Sigmoid colon (tissue), 7 donors: Measurements from ENCODE around the gene COL5A1. TPM values are rescaled to one million over a fixed set of nuclear protein-coding genes. Genes with fewer than 3 reads are reported as not detected.

Experiments
- DNase-seq: peaks from one replicate; pipeline ENCODE4 v3.0.0-alpha.2; 2019
- H3K27ac ChIP-seq, 4 donors: fragments of 200-600 bp; sonication (generic); one replicate each; pipeline ENCODE4 v1.5.1; 2016 to 2019; ENCODE audit warnings: mild to moderate bottlenecking in 1 of 4
- H3K27me3 ChIP-seq, 3 donors: fragments of 200-600 bp; sonication (generic); one replicate each; pipeline ENCODE4 v1.5.1; 2019; ENCODE audit warnings: mild to moderate bottlenecking in 1 of 3
- H3K36me3 ChIP-seq, 4 donors: fragments of 200-600 bp; sonication (generic); one replicate each; pipeline ENCODE4 v1.5.1; 2016 to 2019
- H3K4me1 ChIP-seq, 4 donors: fragments of 200-600 bp; sonication (generic); one replicate each; pipeline ENCODE4 v1.5.1; 2017 to 2019
- H3K4me3 ChIP-seq, 4 donors: fragments of 200-600 bp; sonication (generic); one replicate each; pipeline ENCODE4 v1.5.1; 2017 to 2019; ENCODE audit warnings: mild to moderate bottlenecking in 2 of 4, moderate library complexity in 1 of 4
- H3K9me3 ChIP-seq, 4 donors: fragments of 200-600 bp in 3 of 4; sonication (generic) in 3 of 4; one replicate each; pipeline versions ENCODE4 v1.5.1 to v1.6.1; 2013 to 2019
- CTCF ChIP-seq, 4 experiments: fragments of 450-650 bp in 3 of 4; fragments of 200-600 bp in 1 of 4; IDR thresholded peaks; one replicate each; pipeline ENCODE4 v1.5.1; 2016 to 2019; ENCODE audit warnings: antibody characterized with exemption in 4 of 4, mild to moderate bottlenecking in 3 of 4, moderate library complexity in 2 of 4
- EP300 ChIP-seq, 4 donors: sonication (generic); formaldehyde crosslinking; IDR thresholded peaks; one replicate each; pipeline ENCODE4 v1.6.1; 2017; ENCODE audit warnings: antibody characterized with exemption in 4 of 4
- POLR2A ChIP-seq, 2 donors: fragments of 450-650 bp; IDR thresholded peaks; one replicate each; pipeline ENCODE4 v1.6.1; 2016; ENCODE audit warnings: antibody characterized with exemption in 2 of 2, mild to moderate bottlenecking in 2 of 2, moderate library complexity in 2 of 2
- POLR2AphosphoS5 ChIP-seq, 4 donors: sonication (generic); formaldehyde crosslinking; IDR thresholded peaks; one replicate each; pipeline ENCODE4 v1.6.1; 2017; ENCODE audit warnings: antibody characterized with exemption in 4 of 4
- WGBS, 2 donors: extraction: QIAGEN DNeasy Blood & Tissue Kit; methylation state at CpG; one replicate each; pipeline ENCODE4 v1.1.7; 2013; 5-methylcytosine and 5-hydroxymethylcytosine counted together
- intact Hi-C: fragments of 100-400 bp; cut with DNase I; formaldehyde crosslinking; loops from one replicate; pipeline ENCODE4 v1.15.1; 2023
- polyA plus RNA-seq, 3 donors: library from polyadenylated mRNA; stranded (reverse); fragments of 200-250 nt; gene quantifications; one replicate each; pipeline ENCODE4 v1.2.3, GENCODE V29; 2013
- total RNA-seq, 4 donors: library from RNA; depleted of rRNA; stranded (reverse); fragments of >200 nt; gene quantifications; one replicate each; pipeline ENCODE4 v1.1.0, GENCODE V29; 2016
- donor health status: healthy with polysubstance abuse.
- donor health status: Bipolar disorder and iron deficiency.
- donor health status: healthy.

Gene COL5A1
- total and polyA plus RNA-seq, 7 donors = 4.2 to 168 (median 24.2) TPM

GRCh38 chr9:134816264-134816663 lies 174.7 kb downstream of the COL5A1 start:
- Histone ChIP-seq H3K9me3 (no peaks in the 10 kb centered on the region), H3K27ac (no peak overlapping the region), H3K4me3 (no peak overlapping the region), H3K4me1 (peaks cover 0 to 13% (median 7%) of the 10 kb centered on the region in 4 donors), H3K36me3 (peaks cover 48 to 98% (median 82%) of the 10 kb centered on the region in 4 donors), H3K27me3 (no peaks in the 10 kb centered on the region)
- TF ChIP-seq EP300 (IDR thresholded peaks at IDR 0.05) = no peak
- no peak for TF ChIP-seq CTCF (IDR thresholded peaks at IDR 0.05)
- no peak for TF ChIP-seq POLR2A (IDR thresholded peaks at IDR 0.05)
- no peak for TF ChIP-seq POLR2AphosphoS5 (IDR thresholded peaks at IDR 0.05)
- DNase-seq = no peak
- intact Hi-C loops = no loop called here
- WGBS, 2 donors = 86 to 91% methylated on average over 16 of the region's 16 CpGs

- TF ChIP-seq EP300 (IDR thresholded peaks at IDR 0.05) (no peak), CTCF (IDR thresholded peaks at IDR 0.05) (no peak), POLR2AphosphoS5 (IDR thresholded peaks at IDR 0.05) (no peak), POLR2A (IDR thresholded peaks at IDR 0.05) (no peak)
- Histone ChIP-seq H3K4me1 (no peaks in the 10 kb centered on the region), H3K9me3 (no peaks in the 10 kb centered on the region), H3K36me3 (peaks cover 55 to 100% (median 84%) of the 10 kb centered on the region in 4 donors), H3K27me3 (no peaks in the 10 kb centered on the region), H3K27ac (no peak overlapping the region), H3K4me3 (no peak overlapping the region)
- WGBS, 2 donors = 90 to 95% methylated on average over 29 of the region's 29 CpGs
- intact Hi-C loops = no loop called here
- DNase-seq = no peak
Observed at GRCh38 chr9:134818000-134818568, 176.5 kb downstream of the COL5A1 start.

- H3K4me1 ChIP-seq = no peaks in the 10 kb centered on the region
- no peaks in the 10 kb centered on the region for H3K9me3 ChIP-seq
- TF ChIP-seq EP300 (IDR thresholded peaks at IDR 0.05) (no peak), POLR2A (IDR thresholded peaks at IDR 0.05) (no peak)
- H3K4me3 ChIP-seq = no peak overlapping the region
- peaks cover 54 to 100% (median 83%) of the 10 kb centered on the region in 4 donors for H3K36me3 ChIP-seq
- no peak for DNase-seq
- 92 to 93% methylated on average over 16 of the region's 16 CpGs for whole genome bisulfite sequencing, 2 donors
- no peaks in the 10 kb centered on the region for H3K27me3 ChIP-seq
- intact Hi-C loops = no loop called here
- no peak overlapping the region for H3K27ac ChIP-seq
Observed at GRCh38 chr9:134818591-134818990, 177.0 kb downstream of the COL5A1 start.

- 79 to 90% methylated on average over 13 of the region's 13 CpGs for whole genome bisulfite sequencing, 2 donors
- TF ChIP-seq POLR2A (IDR thresholded peaks at IDR 0.05) (no peak), CTCF (IDR thresholded peaks at IDR 0.05) (no peak), POLR2AphosphoS5 (IDR thresholded peaks at IDR 0.05) (no peak), EP300 (IDR thresholded peaks at IDR 0.05) (no peak)
- Histone ChIP-seq H3K4me1 (no peaks in the 10 kb centered on the region), H3K27me3 (no peaks in the 10 kb centered on the region), H3K36me3 (peaks cover 49 to 100% (median 84%) of the 10 kb centered on the region in 4 donors), H3K27ac (no peak overlapping the region), H3K4me3 (no peak overlapping the region), H3K9me3 (no peaks in the 10 kb centered on the region)
- intact Hi-C loops = no loop called here
- no peak for DNase-seq
Observed at GRCh38 chr9:134820901-134821300, 179.3 kb downstream of the COL5A1 start.

- WGBS, 2 donors = 74 to 93% methylated on average over 14 of the region's 14 CpGs
- H3K27ac ChIP-seq = no peak overlapping the region
- intact Hi-C loops = no loop called here
- no peaks in the 10 kb centered on the region for H3K4me1 ChIP-seq
- H3K4me3 ChIP-seq = no peak overlapping the region
- no peak for TF ChIP-seq CTCF (IDR thresholded peaks at IDR 0.05)
- TF ChIP-seq POLR2A (IDR thresholded peaks at IDR 0.05) = no peak
- TF ChIP-seq EP300 (IDR thresholded peaks at IDR 0.05) = no peak
- TF ChIP-seq POLR2AphosphoS5 (IDR thresholded peaks at IDR 0.05) = no peak
- no peak for DNase-seq
- H3K27me3 ChIP-seq = no peaks in the 10 kb centered on the region
- H3K36me3 ChIP-seq = peaks cover 35 to 97% (median 79%) of the 10 kb centered on the region in 4 donors
- H3K9me3 ChIP-seq = no peaks in the 10 kb centered on the region
Observed at GRCh38 chr9:134822541-134822940, 180.9 kb downstream of the COL5A1 start.
